HG03039 (cell line): ENCODE measurements around the gene LONP1.
"Not testable (repeated sequence)": the region's sequence is repeated elsewhere in the genome, so short reads cannot be mapped to it uniquely, and the experiment has no call there.

ENCODE experiments used
- ATAC-seq: cut with Tn5 transposase; IDR thresholded peaks from one replicate; pipeline ENCODE4 v1.9.1; 2021; ENCODE audit warnings: mild to moderate bottlenecking, moderate library complexity; ENCODE audit not compliant: unreplicated experiment

The LONP1 gene

GRCh38 chr19:5719961-5720790 lies at the start of gene LONP1, which contains the start of gene CATSPERD:
LONP1 (minus strand) TSS chr19:5720146; CDS start chr19:5720132, 14 bp downstream.
CATSPERD (plus strand) TSS chr19:5720637; CDS start chr19:5720738, 101 bp downstream.
- peak; percentile 80 for ATAC-seq

DNA sequence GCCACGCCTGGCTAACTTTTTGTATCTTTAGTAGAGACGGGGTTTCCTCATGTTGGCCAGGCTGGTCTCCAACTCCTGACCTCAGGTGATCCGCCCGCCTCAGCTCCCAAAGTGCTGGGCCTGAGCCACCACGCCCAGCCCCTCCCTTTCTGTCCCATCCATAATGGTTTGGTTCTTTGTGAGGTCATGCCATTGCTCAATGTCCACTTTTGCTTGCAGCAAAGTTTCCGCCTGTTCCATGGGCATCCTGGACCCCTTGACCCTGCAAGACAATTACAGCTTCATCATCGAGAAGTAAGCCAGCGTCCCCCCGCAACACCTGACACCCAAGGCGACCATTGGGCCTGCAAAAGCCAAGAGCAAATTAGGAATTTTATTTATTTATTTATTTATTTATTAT lies 48.0 kb upstream of the LONP1 start:
- no peak for ATAC-seq

GRCh38 chr19:5765220-5765619 lies 45.3 kb upstream of the LONP1 start:
- no peak for ATAC-seq

- no peak for ATAC-seq
These were observed 42.8 kb upstream of the LONP1 start for GRCh38 chr19:5762608-5763217.

GRCh38 chr19:5753743-5754142 lies 33.8 kb upstream of the LONP1 start:
- ATAC-seq = no peak

DNA sequence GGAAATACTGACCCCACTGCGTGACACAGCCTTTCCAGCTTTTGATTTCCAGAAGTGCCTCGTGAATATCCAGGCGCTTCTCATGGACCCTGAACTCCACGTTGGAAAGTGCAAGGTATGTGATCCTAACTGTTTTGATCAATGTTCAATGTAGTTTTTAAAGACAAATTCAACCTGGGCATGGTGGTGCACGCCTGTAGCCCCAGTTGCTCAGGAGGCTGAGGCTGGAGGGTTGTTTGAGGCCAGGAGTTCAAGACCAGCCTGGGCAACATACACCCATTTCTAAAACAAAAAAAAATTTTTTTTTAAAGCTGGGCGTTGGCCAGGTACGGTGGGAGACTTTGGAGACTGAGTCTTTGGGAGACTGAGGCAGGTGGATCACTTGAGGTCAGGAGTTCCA lies 31.8 kb upstream of the LONP1 start:
- no peak for ATAC-seq

DNA sequence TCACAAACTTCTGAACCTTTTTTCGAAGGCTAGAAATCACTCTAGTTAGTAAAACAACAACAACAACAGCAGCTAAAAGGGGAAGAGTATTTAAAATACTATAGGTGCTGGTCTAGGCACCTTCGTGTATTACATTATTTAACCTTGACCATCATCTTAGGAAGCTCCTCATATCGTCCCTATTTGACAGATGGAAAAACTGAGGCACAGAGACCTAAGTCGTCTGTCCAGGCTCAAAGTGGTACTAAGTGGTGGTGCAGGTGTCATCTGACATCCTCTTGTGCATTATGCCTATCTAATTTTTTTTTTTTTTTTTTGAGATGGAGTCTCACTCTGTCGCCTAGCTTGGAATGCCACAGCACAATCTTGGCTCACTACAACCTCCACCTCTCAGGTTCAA lies 29.6 kb upstream of the LONP1 start:
- no peak for ATAC-seq

GRCh38 chr19:5748920-5749319 lies 29.0 kb upstream of the LONP1 start:
- ATAC-seq = not testable (repeated sequence)

- ATAC-seq = not testable (repeated sequence)
These were observed 25.1 kb upstream of the LONP1 start for GRCh38 chr19:5744999-5745398.

DNA sequence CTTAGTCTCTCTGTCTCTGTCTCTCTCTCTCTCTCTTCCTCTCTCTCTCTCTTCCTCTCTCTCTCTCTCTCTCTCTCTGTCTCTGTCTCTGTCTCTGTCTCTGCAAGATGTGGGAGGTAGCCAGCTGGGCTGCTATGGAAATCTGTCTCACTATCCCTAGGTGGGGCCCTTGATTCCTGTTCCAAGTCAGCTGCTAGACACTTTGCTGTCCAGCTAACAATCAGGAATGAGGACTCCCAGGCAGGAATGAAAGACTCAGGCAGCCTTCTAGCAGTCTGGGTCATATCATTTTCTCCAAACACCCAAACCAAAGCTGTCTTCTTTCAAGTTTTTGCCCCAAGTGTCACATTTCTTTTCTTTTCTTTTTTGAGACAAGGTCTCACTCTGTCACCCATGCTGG lies 23.7 kb upstream of the LONP1 start:
- no peak for ATAC-seq

GRCh38 chr19:5742051-5742450 lies 22.1 kb upstream of the LONP1 start:
- no peak for ATAC-seq

DNA sequence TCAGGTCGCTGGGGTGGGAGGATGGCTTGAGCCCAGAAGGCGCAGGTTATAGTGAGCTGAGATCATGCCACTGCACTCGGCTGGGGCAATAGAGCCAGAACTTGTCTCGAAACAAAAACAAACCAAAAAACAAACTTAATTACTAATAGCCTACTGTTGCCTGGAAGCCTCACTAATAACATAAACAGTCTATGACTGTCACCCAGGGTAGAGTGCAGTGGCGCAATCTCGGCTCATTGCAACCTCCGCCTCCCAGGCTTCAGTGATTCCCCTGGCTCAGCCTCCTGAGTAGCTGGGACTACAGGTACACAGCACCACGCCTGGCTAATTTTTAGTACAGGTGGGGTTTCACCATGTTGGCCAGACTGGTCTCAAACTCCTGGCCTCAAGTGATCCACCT lies 18.5 kb upstream of the LONP1 start:
- no peak for ATAC-seq

DNA sequence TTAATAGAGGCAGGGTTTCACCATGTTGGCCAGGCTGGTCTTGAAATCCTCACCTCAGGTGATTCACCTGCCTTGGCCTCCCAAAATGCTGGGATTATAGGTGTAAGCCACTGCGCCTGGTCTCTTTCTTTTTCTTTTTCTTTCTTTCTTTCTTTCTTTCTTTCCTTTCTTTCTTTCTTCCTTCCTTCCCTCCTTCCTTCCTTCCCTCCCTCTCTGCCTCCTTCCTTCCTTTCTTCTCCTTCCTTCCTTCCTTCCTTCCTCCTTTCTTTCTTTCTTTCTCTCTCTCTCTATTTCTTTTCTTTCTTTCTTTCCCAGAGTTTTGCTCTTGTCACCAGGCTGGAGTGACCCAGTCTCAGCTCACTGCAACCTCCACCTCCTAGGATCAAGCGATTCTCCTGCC lies 13.2 kb upstream of the LONP1 start:
- ATAC-seq = not testable (repeated sequence)

DNA sequence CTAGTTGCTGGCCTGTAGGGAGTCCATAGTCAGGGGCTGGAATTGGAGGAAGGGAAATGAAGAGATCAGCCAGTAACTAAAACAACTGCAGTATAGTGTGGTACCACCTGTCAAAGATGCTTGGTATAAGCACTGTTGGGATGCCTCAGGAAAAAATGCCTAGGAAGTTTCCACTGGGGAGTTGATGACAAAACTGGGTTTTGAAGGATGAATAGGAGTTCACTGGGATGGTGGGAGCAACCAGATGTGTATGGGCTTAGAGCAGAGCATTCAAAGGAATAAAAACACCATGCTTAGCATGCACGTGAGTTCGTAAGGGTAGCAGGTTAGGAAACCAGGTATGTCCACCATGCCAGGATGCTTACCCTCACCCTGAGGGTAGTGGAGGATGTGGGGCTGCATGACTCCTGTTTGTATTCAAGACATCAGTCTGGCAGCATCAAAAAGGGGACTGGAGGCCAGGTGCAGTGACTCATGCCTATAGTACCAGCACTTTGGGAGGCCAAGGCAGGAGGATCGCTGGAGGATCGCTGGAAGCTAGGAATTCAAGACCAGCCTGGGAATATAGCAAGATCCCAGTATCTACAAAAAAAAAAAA lies 7.6 kb upstream of the LONP1 start:
- ATAC-seq = no peak

GRCh38 chr19:5719274-5719960 lies 529 bp downstream of the LONP1 start:
- ATAC-seq = no peak

DNA sequence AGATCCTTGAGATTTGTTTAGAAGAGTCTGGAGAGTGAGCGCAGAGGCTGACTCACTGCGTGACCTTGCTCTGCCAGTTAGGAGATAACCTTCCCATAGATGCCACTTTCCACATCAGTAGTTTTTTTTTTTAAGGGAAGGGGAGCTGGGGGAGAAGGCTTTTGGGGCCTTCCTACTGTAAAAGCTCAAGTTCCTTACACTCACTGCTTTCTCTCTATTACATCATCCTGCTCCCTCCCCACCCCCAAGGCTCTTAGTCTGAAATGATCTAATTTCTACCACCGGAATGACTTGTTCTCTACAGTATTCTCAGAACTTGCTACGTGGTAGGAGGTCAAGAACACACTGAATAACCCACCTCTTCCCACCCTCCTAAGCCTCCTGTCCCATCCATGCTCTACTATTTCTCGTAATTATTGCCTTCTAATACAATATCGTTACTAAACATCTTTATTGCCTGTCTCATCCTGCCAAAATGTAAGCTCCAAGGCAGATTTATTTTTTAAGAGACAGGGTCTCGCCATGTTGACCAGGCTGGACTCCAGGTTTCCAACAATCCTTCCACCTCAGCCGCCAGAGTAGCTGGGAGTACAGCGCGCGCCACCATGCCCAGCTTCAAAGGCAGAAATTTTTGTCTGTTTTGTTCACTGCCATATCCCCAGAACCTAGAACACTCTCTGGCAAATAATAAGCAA lies 1.2 kb downstream of the LONP1 start:
- no peak for ATAC-seq

DNA sequence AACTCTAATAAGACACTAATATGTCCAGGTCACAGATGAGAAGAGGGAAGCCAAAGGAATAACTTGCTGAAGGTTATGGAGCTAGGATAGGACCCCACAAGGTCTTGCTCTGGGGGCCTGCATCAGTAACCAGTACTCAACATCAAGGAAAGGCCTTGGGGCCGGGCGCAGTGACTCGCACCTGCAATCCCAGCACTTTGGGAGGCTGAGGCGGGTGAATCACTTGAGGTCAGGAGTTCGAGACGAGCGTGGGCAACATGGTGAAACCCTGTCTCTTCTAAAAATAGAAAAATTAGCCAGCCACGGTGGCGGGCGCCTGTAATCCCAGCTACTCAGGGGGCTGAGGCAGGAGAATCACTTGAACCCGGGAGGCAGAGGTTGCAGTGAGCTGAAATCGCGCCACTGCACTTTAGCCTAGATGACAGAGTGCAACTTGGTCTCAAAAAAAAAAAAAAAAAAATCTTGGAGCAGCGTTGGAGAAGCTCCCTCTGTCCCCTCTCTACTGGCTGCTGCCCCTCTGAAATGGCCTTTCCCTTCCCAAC lies 1.8 kb downstream of the LONP1 start:
- ATAC-seq = no peak

- ATAC-seq = no peak
These were observed 2.6 kb downstream of the LONP1 start for GRCh38 chr19:5717215-5717935.

GRCh38 chr19:5714816-5715215 lies 5.1 kb downstream of the LONP1 start:
- ATAC-seq = no peak

- no peak for ATAC-seq
These were observed 6.7 kb downstream of the LONP1 start for GRCh38 chr19:5713228-5713627.
